ENCODE data around the gene ILF2.
"Not testable (repeated sequence)": the region's sequence is repeated elsewhere in the genome, so short reads cannot be mapped to it uniquely, and the experiment has no call there.

Gene ILF2

GRCh38 chr1:153647346-153647714 is 23.5 kb downstream of the ILF2 start:
- DNase-seq: no peak

GRCh38 chr1:153646672-153647345 is 24.0 kb downstream of the ILF2 start:
- no peak for DNase-seq

- DNase-seq: no peak
These were observed 27.0 kb downstream of the ILF2 start for GRCh38 chr1:153643816-153644215.

GRCh38 chr1:153643100-153643499 is 27.7 kb downstream of the ILF2 start:
- no peak for DNase-seq

- no peak for DNase-seq
These were observed 28.6 kb downstream of the ILF2 start for GRCh38 chr1:153642161-153642560.

- DNase-seq: no peak
These were observed 29.9 kb downstream of the ILF2 start for GRCh38 chr1:153640861-153641260.

GRCh38 chr1:153640213-153640612 is 30.6 kb downstream of the ILF2 start:
- not testable (repeated sequence) for DNase-seq

- DNase-seq: no peak
These were observed 31.5 kb downstream of the ILF2 start for GRCh38 chr1:153639280-153639679.

GRCh38 chr1:153638261-153638660 is 32.5 kb downstream of the ILF2 start:
- DNase-seq: no peak

- DNase-seq: no peak
These were observed 34.5 kb downstream of the ILF2 start for GRCh38 chr1:153636312-153636711.

GRCh38 chr1:153635872-153636271 is 34.9 kb downstream of the ILF2 start:
- DNase-seq: no peak

- DNase-seq: peak; percentile 94
These were observed 36.8 kb downstream of the ILF2 start, which contains the start of gene CHTOP for GRCh38 chr1:153633754-153634665. Gene CHTOP, plus strand, starts transcription at chr1:153634066. Its CDS starts 2,523 bp downstream, at chr1:153636589.

- no peak for DNase-seq
These were observed 37.5 kb downstream of the ILF2 start for GRCh38 chr1:153633161-153633753.

GRCh38 chr1:153631047-153632022 is 39.5 kb downstream of the ILF2 start:
- DNase-seq: no peak

GRCh38 chr1:153630384-153630783 is 40.4 kb downstream of the ILF2 start:
- no peak for DNase-seq

- no peak for DNase-seq
These were observed 40.8 kb downstream of the ILF2 start for GRCh38 chr1:153629971-153630370.

GRCh38 chr1:153629343-153629665 is 41.5 kb downstream of the ILF2 start:
- DNase-seq: no peak

GRCh38 chr1:153628638-153629342 is 42.0 kb downstream of the ILF2 start:
- DNase-seq: no peak

GRCh38 chr1:153627715-153628626 is 42.8 kb downstream of the ILF2 start, which contains the start of gene S100A1:
Gene S100A1, plus strand, starts transcription at chr1:153628434. Its CDS starts 2,088 bp downstream, at chr1:153630522.
- no peak for DNase-seq

GRCh38 chr1:153626904-153627714 is 43.7 kb downstream of the ILF2 start, which contains the start of gene S100A13:
Gene S100A13, minus strand, starts transcription at chr1:153627505. Its CDS starts 1,033 bp downstream, at chr1:153626472.
- no peak for DNase-seq

Measured in activated gamma-delta T cell treated with Interleukin-2 at 50 U/mL for 16 hours (primary cell).